Measurements from ENCODE around the gene CDH22. TPM values are rescaled to one million over a fixed set of nuclear protein-coding genes. Genes with fewer than 3 reads are reported as not detected.

Gene CDH22
- total and polyA plus RNA-seq, 2 donors from 2014 or later = 0.19 to 1.6 TPM

DNA sequence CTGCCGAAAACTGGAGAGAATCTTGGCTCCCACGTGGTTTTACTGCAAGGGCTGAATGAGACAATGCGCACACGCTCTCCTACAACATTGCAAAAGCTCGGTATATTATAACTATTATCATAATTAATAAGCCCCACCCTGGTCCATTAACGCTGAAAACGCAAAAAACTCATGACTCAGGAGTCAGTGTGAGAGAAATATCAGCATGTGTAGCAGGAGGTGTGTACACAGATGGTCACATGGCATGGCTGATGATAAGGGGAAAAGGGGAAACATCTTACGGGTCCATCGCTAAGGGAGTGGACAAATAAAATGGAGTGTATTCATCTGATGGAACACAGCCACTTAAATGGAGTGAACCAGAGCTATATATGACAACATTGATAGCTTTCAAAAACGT lies 29.2 kb downstream of the CDH22 start:
- no peak for FAIRE-seq
- TF ChIP-seq, protein P1, sequence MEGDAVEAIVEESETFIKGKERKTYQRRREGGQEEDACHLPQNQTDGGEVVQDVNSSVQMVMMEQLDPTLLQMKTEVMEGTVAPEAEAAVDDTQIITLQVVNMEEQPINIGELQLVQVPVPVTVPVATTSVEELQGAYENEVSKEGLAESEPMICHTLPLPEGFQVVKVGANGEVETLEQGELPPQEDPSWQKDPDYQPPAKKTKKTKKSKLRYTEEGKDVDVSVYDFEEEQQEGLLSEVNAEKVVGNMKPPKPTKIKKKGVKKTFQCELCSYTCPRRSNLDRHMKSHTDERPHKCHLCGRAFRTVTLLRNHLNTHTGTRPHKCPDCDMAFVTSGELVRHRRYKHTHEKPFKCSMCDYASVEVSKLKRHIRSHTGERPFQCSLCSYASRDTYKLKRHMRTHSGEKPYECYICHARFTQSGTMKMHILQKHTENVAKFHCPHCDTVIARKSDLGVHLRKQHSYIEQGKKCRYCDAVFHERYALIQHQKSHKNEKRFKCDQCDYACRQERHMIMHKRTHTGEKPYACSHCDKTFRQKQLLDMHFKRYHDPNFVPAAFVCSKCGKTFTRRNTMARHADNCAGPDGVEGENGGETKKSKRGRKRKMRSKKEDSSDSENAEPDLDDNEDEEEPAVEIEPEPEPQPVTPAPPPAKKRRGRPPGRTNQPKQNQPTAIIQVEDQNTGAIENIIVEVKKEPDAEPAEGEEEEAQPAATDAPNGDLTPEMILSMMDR (IDR thresholded peaks at IDR 0.05; ENCODE audit: borderline replicate concordance, extremely low read depth, insufficient read depth) = no peak
- intact Hi-C loops (cut with DNase I) = no loop called here
- peaks cover 15% of the 10 kb centered on the region for H3K27me3 ChIP-seq (ENCODE audit: control insufficient read depth, insufficient read depth, low read length)
- H3K9me3 ChIP-seq (ENCODE audit: control insufficient read depth in 2 of 3, insufficient read depth in 1 of 3, low read length in 3 of 3) = no peaks in the 10 kb centered on the region
- H3K36me3 ChIP-seq (ENCODE audit: control insufficient read depth in 2 of 3, insufficient read depth in 3 of 3, low read length in 3 of 3) = no peaks in the 10 kb centered on the region
- no peak for DNase-seq
- no peak overlapping the region for H3K27ac ChIP-seq (ENCODE audit: low read depth in 2 of 2, low read length in 2 of 2)
- no peak overlapping the region for H3K4me3 ChIP-seq (ENCODE audit: low read length in 3 of 3)
- H3K4me1 ChIP-seq (ENCODE audit: control insufficient read depth in 2 of 3, insufficient read depth in 2 of 3, low read depth in 1 of 3, low read length in 3 of 3) = no peaks in the 10 kb centered on the region
- H3K9ac ChIP-seq (ENCODE audit: low read length in 3 of 3) = no peak overlapping the region

DNA sequence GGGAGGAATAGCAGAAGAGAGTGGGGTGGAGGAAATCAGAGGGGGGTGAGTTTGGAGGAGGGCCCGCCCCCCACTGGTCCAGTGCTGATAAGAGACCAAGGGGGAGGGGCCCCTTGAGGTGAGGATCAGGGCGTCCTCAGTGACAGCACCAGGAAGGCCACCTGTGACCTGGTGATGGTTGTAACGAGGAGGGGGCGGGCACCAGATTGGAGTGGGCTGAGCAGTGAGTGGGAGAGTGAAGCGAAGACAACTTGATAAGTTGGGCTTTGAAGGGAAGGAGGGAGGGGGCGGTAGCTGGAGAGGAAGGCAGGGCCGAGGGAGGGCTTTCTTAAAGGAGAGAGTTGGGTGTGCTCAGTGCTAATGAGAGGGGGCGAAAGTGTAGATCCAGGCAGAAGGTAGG lies 30.7 kb downstream of the CDH22 start:
- FAIRE-seq (no peak), DNase-seq (no peak)
- intact Hi-C loops (cut with DNase I) = no loop called here
- Histone ChIP-seq H3K4me3 (ENCODE audit: low read length in 3 of 3) (no peak overlapping the region), H3K9ac (ENCODE audit: low read length in 3 of 3) (no peak overlapping the region), H3K36me3 (ENCODE audit: control insufficient read depth in 2 of 3, insufficient read depth in 3 of 3, low read length in 3 of 3) (no peaks in the 10 kb centered on the region), H3K4me1 (ENCODE audit: control insufficient read depth in 2 of 3, insufficient read depth in 2 of 3, low read depth in 1 of 3, low read length in 3 of 3) (no peaks in the 10 kb centered on the region), H3K27me3 (ENCODE audit: control insufficient read depth, insufficient read depth, low read length) (peaks cover 9% of the 10 kb centered on the region), H3K9me3 (ENCODE audit: control insufficient read depth in 2 of 3, insufficient read depth in 1 of 3, low read length in 3 of 3) (no peaks in the 10 kb centered on the region), H3K27ac (ENCODE audit: low read depth in 2 of 2, low read length in 2 of 2) (no peak overlapping the region)
- TF ChIP-seq, protein P1 (IDR thresholded peaks at IDR 0.05; ENCODE audit: borderline replicate concordance, extremely low read depth, insufficient read depth) = no peak

DNA sequence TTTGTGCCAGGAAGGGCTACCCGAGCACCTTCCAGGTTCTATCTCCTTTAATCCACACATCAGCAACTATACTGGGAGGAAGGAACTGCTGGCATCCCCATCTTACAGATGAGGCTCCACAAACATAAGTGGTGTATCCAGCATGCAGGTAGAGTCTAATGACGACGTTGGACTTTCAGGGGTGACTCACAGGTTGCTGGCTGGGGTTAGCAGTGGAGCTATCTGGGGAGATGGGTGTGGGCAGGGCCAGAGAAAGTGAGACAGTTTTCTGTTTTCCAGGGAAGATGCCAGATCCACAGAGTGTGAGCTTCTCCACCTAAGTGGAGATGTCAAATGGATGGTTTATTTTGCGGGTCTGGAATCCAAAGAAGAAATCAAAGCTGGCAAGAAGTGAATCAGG lies 31.8 kb downstream of the CDH22 start:
- FAIRE-seq = no peak
- Histone ChIP-seq H3K36me3 (ENCODE audit: control insufficient read depth in 2 of 3, insufficient read depth in 3 of 3, low read length in 3 of 3) (no peaks in the 10 kb centered on the region), H3K9me3 (ENCODE audit: control insufficient read depth in 2 of 3, insufficient read depth in 1 of 3, low read length in 3 of 3) (peaks cover 0 to 3% (median 0%) of the 10 kb centered on the region in 3 donors), H3K27ac (ENCODE audit: low read depth in 2 of 2, low read length in 2 of 2) (no peak overlapping the region), H3K4me1 (ENCODE audit: control insufficient read depth in 2 of 3, insufficient read depth in 2 of 3, low read depth in 1 of 3, low read length in 3 of 3) (no peaks in the 10 kb centered on the region), H3K9ac (ENCODE audit: low read length in 3 of 3) (no peak overlapping the region), H3K27me3 (ENCODE audit: control insufficient read depth, insufficient read depth, low read length) (peaks cover 7% of the 10 kb centered on the region), H3K4me3 (ENCODE audit: low read length in 3 of 3) (no peak overlapping the region)
- intact Hi-C loops (cut with DNase I) = no loop called here
- DNase-seq = no peak
- TF ChIP-seq, protein P1 (IDR thresholded peaks at IDR 0.05; ENCODE audit: borderline replicate concordance, extremely low read depth, insufficient read depth) = no peak

DNA sequence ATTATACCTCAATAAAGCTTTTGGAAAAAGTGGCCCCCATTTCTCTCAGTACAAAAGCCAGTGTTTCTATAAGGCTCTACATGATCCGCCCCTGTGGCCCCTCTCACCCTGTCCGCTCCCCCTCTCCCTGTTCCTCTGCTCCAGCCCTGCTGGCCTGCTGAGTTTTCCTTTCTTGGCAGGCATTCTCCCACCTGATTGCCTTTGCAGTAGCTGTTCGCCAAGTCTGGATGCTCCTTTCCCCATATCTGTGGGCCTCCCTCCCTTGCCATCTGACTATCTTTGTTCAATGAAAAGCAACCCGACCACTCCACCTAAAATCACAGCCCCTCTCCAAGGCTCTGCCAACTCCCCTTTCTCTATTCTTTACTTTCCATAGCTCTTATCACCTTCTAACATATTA lies 33.2 kb downstream of the CDH22 start:
- Histone ChIP-seq H3K4me1 (ENCODE audit: control insufficient read depth in 2 of 3, insufficient read depth in 2 of 3, low read depth in 1 of 3, low read length in 3 of 3) (no peaks in the 10 kb centered on the region), H3K27ac (ENCODE audit: low read depth in 2 of 2, low read length in 2 of 2) (no peak overlapping the region), H3K4me3 (ENCODE audit: low read length in 3 of 3) (no peak overlapping the region), H3K27me3 (ENCODE audit: control insufficient read depth, insufficient read depth, low read length) (peaks cover 5% of the 10 kb centered on the region), H3K9me3 (ENCODE audit: control insufficient read depth in 2 of 3, insufficient read depth in 1 of 3, low read length in 3 of 3) (peaks cover 0 to 3% (median 0%) of the 10 kb centered on the region in 3 donors), H3K36me3 (ENCODE audit: control insufficient read depth in 2 of 3, insufficient read depth in 3 of 3, low read length in 3 of 3) (no peaks in the 10 kb centered on the region), H3K9ac (ENCODE audit: low read length in 3 of 3) (no peak overlapping the region)
- FAIRE-seq (no peak), DNase-seq (no peak)
- TF ChIP-seq, protein P1 (IDR thresholded peaks at IDR 0.05; ENCODE audit: borderline replicate concordance, extremely low read depth, insufficient read depth) = no peak
- intact Hi-C loops (cut with DNase I) = no loop called here
